CD4-positive, alpha-beta T cell treated with Interleukin-4 for 4 hours (primary cell): ENCODE results near the gene HOXC12.

Source experiments
- DNase-seq: peaks from one replicate; pipeline ENCODE4 v3.0.0-alpha.2; 2020

Gene HOXC12, protein sequence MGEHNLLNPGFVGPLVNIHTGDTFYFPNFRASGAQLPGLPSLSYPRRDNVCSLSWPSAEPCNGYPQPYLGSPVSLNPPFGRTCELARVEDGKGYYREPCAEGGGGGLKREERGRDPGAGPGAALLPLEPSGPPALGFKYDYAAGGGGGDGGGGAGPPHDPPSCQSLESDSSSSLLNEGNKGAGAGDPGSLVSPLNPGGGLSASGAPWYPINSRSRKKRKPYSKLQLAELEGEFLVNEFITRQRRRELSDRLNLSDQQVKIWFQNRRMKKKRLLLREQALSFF

DNA sequence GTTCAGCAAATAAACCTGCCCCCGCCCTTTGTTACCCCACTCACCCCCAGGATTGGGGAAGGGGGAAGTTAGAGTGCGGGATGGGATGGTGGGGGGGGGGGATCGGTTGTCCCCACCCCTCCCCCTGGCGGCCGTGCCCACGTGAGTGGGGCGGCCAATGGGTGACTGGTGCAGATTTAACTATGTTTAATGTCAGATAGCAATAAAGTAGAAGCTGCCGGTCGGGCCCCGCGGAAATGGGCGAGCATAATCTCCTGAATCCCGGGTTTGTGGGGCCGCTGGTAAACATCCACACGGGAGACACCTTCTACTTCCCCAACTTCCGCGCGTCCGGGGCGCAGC lies at the start of gene HOXC12:
Gene HOXC12 (plus strand): TSS at position 210 of the 342 bp plus-strand sequence. CDS start 27 bp downstream, at position 237.
- DNase-seq, result no peak

- DNase-seq, result no peak
Observed at GRCh38 chr12:53907103-53907502, 47.6 kb upstream of the HOXC12 start.

GRCh38 chr12:53916788-53917655 lies 37.7 kb upstream of the HOXC12 start:
- DNase-seq, result no peak

- no peak for DNase-seq
Observed at GRCh38 chr12:53924521-53925405, 29.9 kb upstream of the HOXC12 start.

DNA sequence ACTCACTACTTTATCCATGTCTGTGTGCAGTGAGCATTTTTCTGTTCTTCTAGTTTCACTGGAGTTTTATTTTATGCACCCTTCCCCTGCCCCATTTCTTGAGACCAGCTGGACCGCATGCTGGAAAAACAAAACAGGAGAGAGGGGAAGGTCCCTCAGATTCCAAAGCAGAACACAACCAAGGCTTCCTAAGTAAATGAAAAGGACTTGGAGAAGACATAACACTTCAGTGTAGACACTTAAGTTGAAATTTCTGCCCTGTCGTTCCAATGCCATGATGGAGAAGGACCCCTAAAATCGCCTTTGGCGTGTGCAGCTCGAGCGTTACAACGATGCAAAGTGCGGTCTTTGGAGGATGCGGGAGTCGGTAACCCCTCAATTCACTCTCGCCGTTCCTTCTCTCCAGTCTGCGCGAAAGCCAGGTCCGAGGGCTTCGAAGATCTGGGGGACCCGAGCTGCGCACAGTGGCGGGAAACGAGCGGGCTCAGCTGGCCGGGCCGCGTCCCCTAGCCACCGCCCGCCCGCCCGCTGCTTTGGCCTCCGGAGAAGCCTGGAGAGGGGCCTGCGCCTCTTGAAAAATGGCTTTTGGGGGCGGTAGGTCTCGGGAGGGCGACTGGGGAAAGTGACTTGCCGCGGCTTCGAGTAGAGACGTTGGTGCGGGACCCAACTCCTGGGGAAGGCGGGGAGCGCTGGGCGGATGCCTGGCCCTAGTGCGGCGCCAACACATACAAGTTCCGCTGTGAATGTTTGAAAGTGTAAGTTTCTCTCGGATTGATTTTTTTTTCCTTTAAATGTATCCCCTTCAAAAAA lies 27.3 kb upstream of the HOXC12 start:
- no peak for DNase-seq

- DNase-seq, result no peak
Observed at GRCh38 chr12:53928054-53928835, 26.5 kb upstream of the HOXC12 start.

DNA sequence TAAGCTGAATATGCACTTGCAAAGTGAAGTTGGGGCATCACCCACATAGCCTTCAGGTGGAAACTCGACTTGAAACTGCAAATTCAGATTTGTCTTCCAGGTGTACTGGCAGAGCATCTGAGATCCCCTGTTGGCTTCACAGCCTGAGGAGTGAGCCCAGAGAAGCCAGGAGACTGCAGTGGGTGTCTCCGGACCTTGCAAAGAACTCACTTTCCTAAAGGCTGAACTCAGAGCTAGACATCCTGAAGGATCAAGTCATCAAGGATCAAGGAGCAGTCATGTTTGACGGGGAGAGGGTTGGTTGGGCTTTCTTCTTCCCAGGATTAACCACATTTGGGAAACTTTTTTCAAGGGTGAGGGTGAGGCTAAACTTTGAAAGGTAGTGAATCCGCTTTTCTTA lies 25.2 kb upstream of the HOXC12 start:
- no peak for DNase-seq

DNA sequence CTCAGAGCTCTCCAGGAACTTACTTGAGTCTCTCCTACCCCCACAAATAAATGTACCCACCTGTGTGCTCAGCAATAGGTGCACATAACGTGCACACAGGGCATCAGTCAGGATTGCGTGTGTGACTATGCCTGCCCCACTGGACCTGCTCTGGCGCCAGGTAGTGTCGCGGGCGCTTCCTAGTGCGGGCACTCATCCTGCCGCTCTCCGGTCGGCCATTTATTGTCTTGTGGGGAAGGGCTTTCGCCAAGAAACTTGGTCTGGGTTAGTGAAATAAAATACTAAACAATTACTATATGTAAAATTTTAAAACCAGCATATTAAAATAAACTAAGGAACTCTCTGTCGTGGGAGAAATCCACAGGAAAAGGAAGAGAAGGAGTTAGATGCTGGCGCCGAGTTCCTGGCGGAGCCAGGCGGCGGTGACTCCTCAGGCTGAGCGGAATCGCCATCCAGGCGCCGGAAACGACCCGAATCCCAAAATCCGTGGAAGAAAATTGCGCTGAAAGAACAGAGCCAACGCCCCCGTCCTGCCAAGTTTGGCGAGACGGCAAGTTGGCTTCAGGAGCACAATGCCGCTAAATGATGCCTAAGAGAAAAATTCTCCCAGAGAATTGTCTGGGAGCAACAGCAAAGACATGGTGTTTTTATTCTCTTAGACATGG lies 24.0 kb upstream of the HOXC12 start:
- no peak for DNase-seq

GRCh38 chr12:53931844-53932581 lies 22.7 kb upstream of the HOXC12 start:
- DNase-seq, result no peak

DNA sequence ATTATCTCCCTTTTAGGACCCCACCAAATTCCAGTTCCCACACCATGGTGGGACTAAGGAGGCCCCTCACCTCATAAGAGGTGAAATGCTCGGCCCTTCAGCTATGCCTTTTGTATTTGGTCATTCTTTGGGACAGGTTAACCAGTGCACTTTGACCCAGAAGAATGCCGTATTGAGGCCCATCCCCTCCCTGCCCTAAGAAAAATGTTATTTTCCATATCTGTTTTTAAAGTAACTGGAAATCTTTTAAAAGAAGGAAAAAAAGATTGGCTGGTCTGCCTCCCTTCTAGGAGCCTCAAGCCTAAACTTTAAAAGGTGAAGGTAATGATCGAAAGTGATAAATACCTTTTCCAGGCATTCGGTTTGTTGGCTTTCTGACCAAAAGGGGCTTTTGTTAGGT lies 21.8 kb upstream of the HOXC12 start:
- DNase-seq, result no peak

GRCh38 chr12:53935383-53936341 lies 19.0 kb upstream of the HOXC12 start:
- no peak for DNase-seq

DNA sequence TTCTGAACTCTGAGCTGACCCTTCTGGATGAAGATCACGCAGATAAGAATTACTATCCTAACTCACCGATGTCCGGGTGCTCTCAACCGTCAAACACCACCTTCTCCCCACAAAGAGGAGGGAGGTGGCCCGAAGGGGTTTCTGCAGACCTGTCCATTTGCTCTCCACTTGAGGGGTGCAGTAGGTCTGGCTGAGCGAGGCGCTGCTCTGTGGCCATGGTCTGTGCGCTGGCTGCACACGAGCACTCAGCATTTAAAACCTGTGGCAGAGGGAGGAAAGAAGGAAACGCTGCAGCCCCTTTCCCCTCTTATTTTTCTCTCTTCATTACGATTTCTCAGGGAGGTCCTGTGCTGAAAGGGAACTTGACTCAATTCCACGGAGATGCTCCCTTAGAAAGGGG lies 17.6 kb upstream of the HOXC12 start:
- DNase-seq, result no peak

DNA sequence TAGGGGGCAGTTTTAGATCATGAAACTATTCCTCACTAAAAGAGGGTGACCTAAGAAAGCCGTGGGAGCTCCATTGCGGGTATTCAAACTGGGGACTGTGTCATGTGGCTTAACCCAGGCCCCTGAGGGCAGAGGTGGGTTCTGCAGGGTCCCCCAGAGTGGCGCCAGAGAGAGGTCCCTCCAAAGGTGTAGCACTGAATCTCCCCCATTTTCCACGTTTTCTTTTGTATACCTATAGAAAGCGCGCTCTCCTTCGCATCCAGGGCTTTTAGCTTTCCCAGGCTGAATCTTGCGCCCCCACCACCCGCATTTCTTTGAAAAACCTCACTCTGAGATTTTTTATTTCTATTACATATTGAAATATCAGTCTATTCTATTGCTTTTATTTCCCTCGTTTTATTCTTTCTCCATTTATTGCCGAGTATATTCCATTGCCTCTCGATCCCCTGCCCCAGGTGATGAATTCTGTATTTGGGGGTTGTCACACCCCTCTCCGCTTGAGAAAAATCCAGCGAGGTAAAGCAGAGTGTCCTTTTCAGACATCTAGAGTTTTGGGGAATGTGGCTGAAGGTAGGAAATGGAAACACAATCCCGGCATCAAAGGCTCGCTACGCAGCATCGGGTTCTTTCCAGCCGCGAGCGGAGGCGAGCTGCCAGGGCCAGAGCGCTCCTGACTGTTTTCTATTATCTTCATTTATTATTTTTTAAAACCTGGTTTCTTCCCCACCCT lies 16.9 kb upstream of the HOXC12 start:
- no peak for DNase-seq

DNA sequence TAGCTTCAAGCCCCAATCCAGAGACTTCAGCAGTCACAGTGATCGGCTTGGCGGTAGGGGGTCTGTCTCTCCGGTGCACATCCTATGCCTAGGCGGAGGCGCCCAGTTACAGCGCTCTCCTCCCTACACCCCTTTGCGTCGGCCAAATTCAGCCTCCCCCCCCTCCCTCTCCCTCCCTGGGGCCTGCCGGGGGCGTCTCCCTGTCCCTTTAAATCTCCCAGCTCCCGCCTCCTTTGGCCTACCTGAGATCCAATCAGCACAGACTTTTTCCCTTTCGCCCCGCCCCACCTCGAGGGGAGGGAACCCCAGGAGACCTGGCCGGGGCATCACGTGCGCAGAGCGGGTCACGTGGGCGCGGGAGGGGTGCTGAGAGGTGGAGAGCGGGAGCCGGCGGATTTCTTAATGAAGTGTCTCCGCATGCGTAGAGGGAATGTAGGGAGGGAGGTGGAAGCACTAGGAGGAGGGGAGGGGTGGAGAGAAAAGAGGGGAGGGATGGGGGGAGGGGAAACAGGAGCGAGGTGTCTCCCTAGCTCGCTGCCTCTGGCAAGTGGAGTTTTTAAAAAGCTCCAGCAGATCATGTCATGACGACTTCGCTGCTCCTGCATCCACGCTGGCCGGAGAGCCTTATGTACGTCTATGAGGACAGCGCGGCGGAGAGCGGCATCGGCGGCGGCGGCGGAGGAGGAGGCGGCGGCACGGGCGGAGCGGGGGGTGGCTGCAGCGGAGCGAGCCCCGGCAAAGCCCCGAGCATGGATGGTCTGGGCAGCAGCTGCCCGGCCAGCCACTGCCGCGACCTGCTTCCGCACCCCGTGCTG lies 16.2 kb upstream of the HOXC12 start, which contains the start of gene HOXC13:
Gene HOXC13 (plus strand): TSS at position 506 of the 815 bp plus-strand sequence. CDS start 76 bp downstream, at position 582.
- DNase-seq, result no peak

DNA sequence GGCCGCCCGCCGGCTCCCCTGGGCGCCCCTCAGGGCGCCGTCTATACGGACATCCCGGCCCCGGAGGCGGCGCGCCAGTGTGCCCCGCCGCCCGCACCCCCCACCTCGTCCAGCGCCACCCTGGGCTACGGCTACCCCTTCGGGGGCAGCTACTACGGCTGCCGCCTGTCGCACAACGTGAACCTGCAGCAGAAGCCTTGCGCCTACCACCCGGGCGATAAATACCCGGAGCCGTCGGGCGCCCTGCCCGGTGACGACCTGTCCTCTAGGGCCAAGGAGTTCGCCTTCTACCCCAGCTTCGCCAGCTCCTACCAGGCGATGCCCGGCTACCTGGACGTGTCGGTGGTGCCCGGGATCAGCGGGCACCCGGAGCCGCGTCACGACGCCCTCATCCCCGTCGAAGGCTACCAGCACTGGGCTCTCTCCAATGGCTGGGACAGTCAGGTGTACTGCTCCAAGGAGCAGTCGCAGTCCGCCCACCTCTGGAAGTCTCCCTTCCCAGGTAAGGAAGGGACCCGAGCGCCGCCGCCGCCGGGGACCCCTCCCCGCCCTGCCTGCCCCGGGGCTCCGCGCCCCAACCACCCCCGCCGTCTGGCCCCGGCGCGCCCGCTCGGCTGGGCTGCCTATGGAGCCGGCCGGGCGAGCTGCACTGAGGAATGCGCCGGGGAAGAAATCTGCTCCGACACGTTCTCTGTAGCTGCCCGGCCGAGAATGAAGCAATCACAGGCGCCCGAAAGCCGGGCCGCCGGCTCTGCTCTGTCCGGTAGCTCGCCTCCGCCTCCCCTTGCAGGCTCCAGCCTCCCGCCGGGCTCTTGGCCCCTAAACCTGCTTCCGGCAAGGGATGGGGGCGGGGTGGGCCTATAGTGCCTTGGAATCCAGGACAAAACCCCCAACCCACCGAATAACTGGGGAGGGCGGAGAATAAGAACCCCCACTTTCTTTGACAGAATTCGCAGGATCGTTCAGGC lies 15.3 kb upstream of the HOXC12 start:
- no peak for DNase-seq

- DNase-seq, result no peak
Observed at GRCh38 chr12:53940443-53941014, 14.2 kb upstream of the HOXC12 start.
